NB4 (cell line): Measurements from ENCODE around the gene POFUT2.

Experiments
- CTCF ChIP-seq: IDR thresholded peaks from one replicate; pipeline ENCODE4 v1.5.1; 2012; ENCODE audit warnings: low read depth, low read length
- POLR2A ChIP-seq: IDR thresholded peaks from 2 replicates; pipeline ENCODE4 v1.6.1; 2011; ENCODE audit warnings: mild to moderate bottlenecking; ENCODE audit not compliant: insufficient read length; ENCODE audit errors: extremely low read depth

GRCh38 chr21:45224189-45224938 lies 63.3 kb downstream of the POFUT2 start:
- TF ChIP-seq CTCF, result no peak
- no peak for TF ChIP-seq POLR2A
